HG02678 (cell line): ENCODE results near the gene THSD7A.

Experiments used
- ATAC-seq: cut with Tn5 transposase; IDR thresholded peaks from one replicate; pipeline ENCODE4 v1.9.1; 2021; ENCODE audit warnings: mild to moderate bottlenecking, moderate library complexity; ENCODE audit not compliant: unreplicated experiment

The THSD7A gene

DNA sequence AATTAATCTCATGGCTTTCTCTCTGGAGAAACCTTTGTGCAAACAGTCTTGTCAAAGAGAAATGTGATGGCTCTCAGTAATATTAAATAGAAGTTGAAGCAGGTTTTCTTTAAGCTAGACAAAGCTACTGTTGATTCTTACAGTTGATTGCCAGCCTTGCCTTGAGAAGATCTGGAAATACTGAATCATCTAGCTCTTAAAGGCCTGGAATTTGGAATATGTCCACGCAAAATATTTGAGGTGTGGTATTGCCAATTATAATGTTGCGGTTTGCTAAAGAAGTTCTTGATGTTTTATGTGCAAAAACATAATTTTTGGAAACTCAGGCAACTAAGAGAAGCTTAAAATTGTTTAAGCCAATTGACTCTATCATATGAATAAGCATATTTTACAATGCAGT lies 486.4 kb downstream of the THSD7A start:
- ATAC-seq, result no peak

GRCh38 chr7:11343818-11344413 lies 488.1 kb downstream of the THSD7A start:
- no peak for ATAC-seq

- no peak for ATAC-seq
These were observed 488.9 kb downstream of the THSD7A start for GRCh38 chr7:11343136-11343535.

GRCh38 chr7:11341285-11341944 lies 490.6 kb downstream of the THSD7A start:
- no peak for ATAC-seq

DNA sequence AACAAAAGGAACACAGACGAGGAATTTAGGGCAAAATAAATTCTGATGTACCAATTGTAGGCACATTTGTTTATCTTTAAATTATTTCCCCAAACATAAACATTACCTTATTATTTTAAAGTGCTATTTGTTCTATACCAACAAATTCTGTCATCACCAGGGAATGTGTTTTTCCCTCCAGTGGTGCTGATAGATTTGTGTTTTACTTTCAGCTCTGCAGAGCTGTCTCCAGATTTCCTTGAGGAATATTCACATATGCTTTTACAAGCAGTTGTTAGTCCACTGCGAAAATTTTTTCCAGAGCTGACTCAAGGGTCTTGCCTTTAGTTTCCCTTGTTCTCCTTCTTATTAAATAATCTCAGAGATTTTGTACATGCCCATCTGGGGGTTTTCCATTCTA lies 495.6 kb downstream of the THSD7A start:
- ATAC-seq, result no peak

GRCh38 chr7:11335947-11336346 lies 496.1 kb downstream of the THSD7A start:
- no peak for ATAC-seq

DNA sequence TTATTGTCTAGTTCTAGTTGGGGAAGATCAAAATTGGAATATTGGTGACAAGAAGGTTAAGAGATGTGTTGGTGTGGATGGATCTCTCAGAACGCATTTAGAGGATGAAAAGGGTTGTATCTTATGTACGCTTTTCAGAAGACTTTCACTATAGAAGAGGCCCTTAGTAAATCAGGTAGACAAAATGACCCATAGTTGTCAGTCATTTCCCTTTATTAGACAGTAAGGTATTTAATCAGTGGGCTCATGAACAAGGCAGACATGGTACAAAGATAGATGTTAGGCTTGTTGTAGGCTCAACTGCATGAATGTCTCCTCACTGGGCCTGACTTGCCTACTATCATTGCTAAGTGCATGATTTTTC lies 499.2 kb downstream of the THSD7A start:
- ATAC-seq, result peak; percentile 40

DNA sequence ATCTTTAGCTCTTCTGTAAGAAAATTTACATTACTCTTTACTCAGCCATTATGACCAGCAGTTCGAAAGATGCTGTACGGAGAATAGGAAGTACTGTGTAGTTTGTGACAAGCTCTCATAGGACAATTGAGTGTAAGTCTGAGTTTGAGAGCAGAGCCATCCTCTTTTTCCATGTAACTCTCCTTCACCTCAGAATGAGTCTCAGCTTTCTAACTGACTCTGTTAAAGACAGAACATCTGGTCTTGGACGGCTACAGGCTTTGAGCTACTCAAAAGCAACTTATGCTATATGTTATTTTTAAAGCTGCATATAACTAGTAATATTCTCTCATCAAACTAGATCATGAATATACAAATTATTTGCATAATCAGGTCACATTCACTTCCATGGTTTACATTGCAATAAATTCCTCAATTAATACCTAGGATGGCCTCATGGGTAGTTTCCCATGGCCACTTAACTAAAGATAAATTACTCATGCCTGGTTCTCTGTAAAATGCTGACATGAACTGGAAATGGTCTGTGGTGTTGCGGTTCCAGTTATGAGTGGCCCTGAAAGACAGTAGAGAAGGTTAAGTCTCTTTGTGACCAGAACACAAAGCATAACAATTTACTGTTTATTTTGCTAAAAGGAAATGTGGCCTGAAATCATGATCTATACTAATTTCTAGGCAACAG lies 499.7 kb downstream of the THSD7A start:
- peak; percentile 93 for ATAC-seq

DNA sequence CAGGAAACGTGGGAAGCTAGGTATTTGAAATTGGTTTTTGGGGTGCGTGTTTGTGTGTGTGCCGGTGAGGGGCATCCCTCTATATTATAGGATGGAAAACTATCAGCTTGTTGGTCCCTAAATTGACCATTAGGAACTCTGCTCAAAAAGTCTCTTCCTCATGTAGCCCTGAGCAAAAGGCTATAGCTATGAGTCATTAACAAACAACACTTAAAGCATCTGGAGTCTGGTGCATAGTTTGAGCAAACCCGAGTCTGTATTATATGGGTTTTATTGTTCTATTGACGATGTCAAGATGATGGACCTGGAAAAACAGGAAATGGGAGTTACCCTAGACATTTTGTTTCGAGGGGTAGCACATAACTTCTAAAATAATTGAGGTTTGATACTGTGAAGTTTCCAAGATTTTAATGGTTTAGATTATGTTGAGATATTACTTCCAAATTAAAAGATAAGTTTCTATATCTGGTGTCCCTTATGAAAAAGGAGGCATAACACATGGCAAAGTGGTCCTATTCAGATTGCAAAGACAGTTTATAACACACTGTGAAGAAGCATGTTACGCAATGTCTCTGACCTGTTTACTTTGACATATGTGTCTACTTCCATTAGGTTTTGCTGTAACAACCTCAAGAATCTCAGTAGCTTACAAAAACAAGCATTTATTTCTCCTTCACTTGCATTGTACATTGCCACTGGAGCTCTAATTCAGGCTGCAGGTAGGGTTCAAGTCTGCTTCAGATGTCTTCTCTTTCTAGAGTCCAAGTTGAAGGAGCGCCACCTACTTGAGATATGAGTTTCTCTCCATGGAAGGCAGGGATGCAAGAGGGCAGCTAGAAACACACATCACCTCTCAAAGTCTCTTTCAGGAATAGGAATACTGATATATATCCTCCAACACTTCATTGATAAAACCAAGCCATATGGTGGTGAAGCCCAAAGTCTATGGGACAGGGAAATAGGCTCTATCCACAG lies 500.6 kb downstream of the THSD7A start:
- ATAC-seq, result no peak

DNA sequence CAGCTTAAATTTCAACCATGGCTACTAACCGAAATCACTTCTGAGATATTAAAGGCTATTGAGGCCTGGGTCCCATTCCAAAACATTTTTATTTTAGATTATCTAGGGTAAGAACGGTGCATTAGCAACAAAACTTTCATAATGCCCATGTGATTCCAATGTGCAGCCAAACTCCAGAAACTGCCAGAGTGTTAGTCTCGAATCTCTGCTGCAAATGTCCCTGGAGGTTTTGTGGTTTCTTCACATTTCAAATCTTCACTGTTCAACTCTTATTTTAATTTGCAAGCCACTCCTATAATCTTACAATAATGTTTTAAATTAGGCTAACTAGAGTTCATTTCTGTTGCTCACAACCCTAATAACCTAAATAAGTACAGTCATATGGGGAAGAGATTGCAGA lies 501.3 kb downstream of the THSD7A start:
- no peak for ATAC-seq

DNA sequence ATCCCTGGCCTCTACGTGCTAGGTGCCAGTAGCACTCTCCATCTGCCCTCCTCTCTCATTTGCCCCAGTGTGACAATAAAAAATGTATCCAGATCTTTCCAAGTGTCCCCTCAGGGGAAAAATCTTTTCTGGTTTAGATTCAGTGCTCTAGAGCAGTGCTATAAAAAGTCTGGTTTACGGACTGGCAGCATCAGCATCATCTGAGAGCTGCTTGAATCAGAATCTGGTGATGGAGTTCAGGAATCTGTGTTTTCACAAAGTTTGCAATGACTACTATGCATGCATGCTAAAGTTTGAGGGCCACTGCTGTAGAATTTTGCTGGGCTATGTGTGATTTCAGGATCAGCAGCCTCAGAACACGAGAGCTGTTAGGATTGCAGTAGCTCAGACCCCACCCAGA lies 501.8 kb downstream of the THSD7A start:
- no peak for ATAC-seq

DNA sequence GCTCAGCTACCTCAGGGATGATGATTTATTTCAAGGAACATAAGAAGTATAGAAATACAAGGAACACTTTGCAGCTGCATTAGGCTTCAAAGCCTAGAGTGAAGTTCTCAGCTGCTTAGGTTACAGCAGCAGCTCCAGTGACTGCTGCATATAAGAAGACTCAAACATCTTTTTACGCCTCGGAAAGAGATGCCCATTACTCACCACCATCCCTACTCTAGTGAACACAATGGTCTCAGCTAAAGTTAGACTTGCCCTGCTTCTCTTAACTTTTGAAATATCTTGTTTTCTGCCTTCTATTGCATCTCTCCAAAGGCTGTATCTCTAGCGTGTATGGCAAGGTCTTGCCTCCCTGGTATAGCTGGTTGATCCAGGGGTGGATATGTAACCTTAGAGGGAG lies 502.4 kb downstream of the THSD7A start:
- no peak for ATAC-seq

GRCh38 chr7:11328309-11328708 lies 503.7 kb downstream of the THSD7A start:
- no peak for ATAC-seq

DNA sequence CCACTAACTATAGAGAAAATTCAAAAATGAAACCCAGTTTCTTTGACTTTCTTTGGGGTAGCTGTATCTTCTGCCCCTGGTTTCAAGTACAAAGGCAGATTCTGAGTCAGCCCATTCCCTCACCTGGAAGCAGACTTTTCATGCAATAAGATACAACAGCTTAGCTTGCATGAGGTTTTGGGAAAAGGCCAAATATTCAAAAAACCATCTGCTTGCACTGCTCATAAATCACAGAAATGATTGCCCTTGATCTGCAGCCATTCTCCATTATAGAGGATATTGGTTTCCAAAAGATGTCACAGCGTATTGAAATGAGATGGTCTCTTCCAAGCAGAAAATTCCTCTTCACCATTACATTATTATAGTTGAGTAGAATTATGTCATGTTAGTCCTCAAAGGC lies 504.4 kb downstream of the THSD7A start:
- ATAC-seq, result no peak
